Inflammatory macrophage treated with lipopolysaccharide for 1 hour (primary cell): ENCODE results near the gene DIP2C.
A peak's percentile ranks its signal among the peaks of the same experiment; 100 is the strongest.
"Not testable (repeated sequence)": the region's sequence is repeated elsewhere in the genome, so short reads cannot be mapped to it uniquely, and the experiment has no call there.

ENCODE experiments used
- DNase-seq, 2 donors: peaks; one replicate each; pipeline ENCODE4 v3.0.0-alpha.2; 2020 to 2022

Gene DIP2C

DNA sequence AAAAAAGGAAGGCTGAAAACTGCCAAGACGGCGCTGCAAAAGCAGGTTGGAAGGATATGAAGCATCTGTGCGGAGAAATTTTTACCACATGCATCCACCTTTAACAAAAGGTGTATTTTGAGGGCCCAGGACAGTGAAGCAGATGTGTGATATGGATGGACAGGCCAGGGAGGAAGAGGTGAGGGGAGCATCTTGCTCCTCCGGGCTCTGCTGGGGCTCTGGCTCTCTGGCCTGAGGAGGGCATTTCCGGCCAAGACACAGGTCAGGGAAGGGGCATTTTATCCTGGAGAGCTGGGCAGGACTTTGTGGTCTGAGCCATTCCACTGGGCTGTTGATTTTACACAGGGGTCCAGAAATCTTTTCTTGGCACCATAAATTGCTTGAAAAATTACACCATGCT lies 379.1 kb downstream of the DIP2C start:
- DNase-seq: no peak

DNA sequence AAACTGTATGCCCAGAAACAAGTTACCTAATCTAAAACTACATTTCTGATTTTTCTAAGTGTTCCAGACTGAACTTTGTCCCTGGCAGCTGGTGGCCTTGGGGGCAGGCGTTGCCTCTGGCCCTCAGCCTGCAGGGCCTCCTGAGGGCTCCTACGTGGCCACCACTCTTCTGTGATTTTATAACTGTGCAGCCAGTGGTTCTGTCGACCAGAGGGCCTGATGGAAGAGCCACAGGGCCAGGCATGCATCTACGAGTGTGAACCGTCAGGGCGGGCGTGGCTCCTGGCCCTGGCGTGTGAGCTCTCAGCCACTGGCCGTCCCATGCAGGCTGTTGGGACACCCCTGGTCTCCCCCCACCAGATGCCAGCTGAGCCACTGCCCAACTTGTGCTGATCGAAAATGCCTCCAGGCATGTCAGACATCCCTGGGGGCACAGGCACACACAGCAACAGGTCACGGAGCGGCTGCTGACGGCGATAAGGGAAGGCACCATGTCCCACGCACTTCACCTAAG lies 380.8 kb downstream of the DIP2C start:
- DNase-seq: no peak

DNA sequence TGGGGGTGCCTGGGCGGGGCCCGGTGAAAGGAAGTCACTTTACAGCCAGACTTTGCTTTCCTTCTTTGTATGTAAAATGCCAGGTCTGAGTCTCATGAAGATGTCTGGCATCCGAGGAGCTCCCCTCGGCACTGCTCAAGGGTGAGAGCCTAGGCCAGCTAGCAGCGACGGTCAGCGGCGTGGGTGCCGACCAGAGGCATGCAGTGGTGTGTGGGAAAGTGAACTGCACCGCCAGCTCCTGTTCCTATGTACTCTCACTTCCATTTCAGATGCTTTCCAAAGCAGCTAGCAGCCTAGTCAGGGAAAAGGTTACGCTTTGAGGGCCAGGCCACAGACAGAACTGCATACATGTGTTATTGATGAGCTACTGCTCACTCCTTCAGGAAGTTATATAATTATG lies 381.4 kb downstream of the DIP2C start:
- DNase-seq: no peak

DNA sequence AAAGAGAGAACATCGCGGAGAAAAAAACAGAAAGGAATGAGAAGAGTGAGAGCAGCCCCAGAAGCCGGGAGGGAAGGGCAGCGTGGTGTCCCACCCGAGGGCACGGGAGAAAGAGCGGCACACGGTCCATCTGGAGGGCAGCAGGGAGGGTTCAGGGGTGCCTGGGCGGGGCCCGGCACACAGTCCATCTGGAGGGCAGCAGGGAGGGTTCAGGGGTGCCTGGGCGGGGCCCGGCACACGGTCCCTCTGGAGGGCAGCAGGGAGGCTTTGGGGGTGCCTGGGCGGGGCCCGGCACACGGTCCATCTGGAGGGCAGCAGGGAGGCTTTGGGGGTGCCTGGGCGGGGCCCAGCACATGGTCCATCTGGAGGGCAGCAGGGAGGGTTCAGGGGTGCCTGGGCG lies 381.8 kb downstream of the DIP2C start:
- DNase-seq: no peak

DNA sequence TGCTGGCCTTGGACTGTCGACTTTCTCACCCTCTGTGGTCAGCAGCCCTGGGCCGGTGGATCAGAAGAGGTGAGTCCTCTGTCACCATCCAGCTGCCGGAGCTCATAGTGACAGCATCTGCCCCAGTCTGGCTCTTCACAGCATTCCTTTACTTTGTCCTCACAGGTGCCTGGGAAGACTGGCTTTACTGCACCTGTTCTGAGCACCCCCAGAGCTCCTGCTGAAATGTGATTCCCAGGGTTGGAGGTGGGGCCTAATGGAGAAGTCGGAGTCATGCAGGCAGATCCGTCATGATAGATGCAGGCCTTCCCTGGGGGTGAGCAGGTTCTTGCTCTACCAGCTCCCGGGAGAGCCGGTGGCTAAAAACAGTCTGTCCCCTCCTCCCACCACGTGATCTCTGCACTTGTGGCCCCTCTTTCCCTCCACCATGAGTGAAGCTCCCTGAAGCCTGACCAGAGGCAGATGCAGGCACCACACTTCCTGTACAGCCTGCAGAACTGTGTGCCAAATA lies 382.7 kb downstream of the DIP2C start:
- DNase-seq: no peak

DNA sequence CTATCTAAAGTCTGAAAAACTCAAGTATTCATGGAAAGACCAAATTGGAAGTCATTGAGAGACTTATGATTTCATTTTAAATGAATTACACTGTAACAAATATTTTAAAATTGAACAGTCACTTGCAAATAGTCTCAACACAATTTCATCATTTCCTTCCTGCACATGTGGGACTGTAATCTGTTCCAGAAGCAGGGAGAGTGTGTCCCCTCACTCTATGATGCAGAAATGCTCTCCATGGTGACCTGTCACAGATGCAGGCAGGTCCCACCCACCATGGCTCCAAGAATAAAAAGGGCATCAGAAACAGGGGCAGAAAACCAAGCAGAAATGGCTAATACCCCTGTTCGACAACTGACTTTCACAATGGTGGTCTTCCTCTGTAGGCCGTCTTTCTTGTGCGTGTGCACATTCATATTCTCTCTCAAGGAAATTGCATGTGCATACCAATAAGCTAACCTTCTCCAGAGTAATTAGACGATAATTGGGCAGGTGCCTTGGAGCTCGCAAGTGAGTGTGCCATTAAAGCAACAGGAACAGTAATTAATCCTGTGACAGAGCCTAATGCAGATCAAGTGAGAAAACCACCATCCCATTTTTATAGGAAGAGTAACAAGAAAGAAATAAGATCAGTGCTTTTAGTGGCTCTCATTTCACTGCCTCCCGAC lies 383.3 kb downstream of the DIP2C start:
- DNase-seq: no peak

DNA sequence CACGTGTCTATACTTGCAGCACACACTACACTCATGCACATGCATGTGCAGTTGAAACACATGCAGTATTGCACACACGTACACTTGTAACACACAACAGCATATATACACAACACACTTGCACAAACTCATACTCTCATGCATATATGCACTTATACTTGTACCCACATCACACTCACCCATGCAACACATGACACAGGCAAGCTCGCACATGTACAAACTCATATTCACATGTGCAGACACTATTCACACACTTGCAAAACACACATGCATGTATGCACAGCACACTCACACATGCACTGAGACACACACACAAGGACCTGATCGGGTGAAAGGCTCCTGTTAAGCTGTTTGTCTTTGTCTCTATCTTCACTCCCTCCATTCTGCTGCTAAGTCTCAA lies 384.4 kb downstream of the DIP2C start:
- DNase-seq: no peak

DNA sequence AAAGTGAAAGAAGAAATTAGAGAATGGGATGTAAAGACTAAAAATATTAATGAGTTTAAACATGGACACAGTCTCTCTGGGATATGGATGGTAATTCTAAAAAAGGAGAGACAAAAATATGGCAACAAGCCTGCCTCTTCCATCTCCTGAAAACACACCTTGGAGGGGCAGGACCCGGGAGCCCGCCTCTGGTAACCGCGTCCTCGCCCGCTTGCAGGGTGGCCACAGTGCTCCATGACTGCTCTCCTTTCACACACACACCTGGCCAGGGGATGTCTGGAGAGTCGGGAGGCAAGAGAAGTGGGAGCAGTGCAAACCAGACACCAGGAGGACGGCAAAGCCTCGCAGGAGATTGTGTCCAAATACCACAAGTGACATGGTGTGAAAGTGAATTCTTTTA lies 387.9 kb downstream of the DIP2C start:
- DNase-seq: no peak

DNA sequence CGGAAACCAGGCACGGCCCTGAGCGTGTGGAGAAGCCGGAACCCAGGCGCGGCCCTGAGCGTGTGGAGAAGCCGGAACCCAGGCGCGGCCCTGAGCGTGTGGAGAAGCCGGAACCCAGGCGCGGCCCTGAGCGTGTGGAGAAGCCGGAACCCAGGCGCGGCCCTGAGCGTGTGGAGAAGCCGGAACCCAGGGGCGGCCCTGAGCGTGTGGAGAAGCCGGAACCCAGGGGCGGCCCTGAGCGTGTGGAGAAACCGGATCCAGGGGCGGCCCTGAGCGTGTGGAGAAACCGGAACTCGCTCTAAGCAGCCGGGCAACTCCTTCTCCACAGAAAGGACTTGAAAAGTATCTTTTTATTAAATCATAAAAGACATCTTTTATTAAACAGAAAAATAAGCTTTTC lies 388.9 kb downstream of the DIP2C start:
- not testable (repeated sequence) for DNase-seq

DNA sequence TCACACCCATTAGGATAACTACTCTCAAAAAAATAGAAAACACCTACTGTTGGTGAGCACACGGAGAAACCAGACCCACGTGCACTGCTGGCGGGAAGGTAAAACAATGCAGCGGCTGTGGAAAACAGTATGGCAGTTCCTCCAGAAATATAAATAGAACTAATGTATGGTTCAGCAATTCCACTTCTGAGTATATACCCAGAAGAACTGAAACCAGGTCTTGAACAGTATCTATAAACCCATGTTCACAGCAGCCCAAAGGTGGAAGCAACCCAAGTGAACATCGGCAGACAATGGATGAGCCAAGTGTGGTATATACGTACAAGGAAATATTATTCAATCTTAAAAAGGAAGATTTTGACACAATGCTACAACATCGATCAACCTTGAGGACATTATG lies 389.5 kb downstream of the DIP2C start:
- DNase-seq: no peak

DNA sequence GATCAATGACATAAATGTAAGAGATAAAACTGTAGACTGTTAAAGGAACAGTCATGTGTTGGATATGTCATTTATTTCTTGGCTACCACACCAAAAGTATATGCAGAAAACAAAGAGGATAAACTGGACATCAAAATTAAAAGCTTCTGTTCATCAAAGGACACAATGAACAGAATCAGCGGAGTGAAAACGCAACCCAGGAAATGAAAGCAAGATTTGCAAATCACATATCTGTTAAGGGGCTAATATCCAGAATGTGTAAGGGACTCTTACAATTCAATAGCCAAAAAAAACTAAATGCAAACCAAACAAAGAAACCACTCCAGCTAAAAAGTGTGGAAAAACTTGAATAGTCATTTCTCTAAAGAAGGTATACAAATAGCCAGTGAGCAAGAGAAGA lies 390.0 kb downstream of the DIP2C start:
- no peak for DNase-seq

DNA sequence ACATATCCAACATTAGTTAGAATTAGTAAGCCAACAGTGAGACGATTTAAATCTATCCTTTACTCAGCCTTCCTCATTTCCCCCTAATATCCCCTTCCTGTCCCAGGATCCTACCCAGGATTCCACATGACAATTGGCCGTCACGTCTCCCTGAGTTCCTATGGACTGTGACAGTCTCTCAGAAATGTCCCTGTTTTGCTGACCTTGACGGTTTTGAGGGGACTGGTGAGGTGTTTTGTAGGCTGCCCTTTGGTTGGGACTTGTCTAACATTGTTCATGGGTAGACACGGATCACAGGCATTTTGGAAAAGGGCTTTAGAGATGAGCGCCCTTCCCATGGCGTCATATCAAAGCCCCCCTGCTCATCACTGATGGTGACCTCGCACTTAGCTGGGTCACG lies 391.4 kb downstream of the DIP2C start:
- no peak for DNase-seq

DNA sequence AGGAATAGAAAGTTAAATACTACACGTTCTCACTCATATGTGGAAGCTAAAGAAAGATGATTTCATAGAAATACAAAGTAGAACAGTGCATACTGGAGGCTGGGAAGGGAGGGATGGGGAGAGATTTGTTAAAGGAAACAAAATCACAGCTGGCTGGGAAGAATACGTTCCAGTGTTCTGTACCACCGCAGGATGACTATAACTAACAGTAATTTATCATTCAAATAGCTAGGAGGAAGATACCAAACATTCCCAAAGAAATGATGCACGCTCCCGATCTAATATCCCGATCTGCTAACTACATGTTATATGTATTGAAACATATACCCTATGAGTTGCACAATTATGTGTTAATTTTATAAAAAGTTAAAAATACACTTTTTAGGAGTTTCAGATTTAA lies 391.9 kb downstream of the DIP2C start:
- no peak for DNase-seq

DNA sequence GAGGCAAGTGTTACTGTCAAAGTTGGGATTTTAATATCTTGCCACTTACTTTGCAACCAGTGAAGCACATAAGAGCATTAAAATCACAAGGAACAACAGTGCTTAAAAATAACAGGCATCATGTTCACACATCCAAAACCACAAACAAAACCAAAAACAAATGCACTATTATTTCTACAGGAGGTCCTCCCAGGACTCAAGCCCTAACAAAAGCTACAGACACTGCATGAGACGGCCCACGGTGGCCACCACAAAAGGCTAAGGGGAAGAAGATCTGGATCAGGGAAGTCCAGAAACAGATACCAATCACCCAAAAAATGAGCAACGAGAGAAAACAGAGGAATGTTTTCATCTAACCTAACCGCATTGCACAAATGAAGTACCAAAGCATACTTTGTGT lies 395.8 kb downstream of the DIP2C start:
- no peak for DNase-seq

DNA sequence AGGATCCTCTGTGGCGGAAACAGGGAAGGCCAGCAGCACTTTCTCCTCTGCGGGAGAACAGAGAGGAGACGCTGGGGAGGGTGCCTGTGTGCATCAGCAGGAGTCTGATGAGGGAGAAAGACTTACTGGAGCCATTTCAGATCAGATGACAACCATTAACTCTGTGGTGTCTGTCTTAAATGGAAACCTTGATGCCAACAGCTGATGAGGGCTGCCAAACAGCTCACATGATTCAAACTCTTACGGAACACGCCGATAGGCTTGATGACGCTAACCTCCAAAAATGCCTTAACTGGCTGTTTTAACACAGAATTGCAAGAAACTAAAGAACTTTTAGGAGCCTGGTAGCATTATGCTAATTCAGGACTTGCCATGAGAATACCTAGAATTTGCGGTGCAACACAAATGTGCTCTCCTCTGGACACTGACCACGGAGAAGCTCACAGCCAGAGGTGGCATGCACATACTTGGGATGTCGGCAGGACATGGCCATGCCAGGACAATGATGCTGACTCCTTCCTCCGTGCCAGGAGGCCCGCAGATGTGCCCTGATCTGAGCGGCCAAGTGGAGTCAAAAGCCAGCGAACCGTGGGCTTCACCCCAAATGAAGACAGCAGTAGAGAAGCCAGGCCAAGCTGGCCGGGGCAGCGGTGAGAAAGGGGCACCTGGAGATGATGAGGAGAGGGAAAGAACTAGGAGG lies 399.3 kb downstream of the DIP2C start:
- no peak for DNase-seq

DNA sequence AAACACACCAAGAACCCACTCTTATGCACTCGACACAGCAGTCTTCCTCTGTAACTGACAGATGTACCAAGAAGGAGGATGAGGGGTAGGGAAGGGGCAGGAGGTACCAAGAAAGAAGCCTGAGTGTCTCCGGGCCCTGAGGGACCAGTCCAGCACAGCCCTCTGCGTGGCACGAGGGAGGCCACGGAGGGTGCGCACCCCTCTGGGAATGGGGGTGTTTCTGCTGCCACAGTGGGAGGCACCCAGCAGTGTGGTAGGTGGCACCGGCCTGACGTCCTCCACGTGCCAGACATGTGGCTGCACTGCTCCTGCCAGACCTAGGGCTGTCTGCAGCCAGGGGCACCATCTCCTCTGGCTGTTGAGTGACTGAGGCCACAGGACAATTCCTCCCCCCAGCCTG lies 399.9 kb downstream of the DIP2C start:
- DNase-seq: no peak

DNA sequence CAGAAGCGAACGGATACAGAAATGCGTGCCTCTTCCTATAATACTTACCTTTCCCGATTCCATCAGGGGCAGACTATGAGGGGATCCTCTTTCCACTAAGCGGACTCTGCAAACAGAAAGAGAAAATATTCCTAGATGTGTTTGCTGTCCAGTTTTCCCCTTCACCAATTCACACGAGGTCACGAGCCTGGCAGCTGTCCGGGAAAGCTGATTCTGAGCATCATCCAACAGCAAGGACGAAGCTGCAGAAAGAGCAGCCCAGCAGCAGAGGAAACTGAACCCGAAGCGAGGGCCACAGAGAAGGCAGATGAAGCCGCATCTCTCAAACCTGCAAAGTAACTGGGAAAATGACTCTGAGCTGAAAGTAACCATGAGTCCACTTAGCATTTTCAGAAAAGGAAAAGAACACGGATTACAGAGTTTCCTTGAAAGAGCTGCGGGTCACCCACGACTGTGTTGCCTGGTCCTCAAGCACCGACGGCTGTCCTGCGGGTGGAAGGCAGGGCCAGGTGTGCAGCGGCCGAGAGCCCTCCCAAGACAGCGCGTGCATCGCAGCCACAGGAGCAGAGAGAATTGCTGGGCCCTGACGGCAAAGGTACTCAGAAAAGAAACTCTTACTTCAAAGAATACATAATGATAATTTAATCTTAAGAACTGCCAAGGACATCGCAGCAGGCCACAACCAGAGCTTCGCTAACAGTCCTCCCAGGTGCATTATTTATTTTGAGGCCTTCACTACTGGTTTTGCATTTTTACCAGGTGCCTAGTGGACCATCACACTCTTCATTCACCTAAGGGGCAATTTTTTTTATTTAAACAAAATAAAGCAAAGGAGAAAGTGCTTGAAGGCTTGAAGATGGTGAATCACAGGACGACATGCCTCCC lies 400.9 kb downstream of the DIP2C start:
- no peak for DNase-seq

DNA sequence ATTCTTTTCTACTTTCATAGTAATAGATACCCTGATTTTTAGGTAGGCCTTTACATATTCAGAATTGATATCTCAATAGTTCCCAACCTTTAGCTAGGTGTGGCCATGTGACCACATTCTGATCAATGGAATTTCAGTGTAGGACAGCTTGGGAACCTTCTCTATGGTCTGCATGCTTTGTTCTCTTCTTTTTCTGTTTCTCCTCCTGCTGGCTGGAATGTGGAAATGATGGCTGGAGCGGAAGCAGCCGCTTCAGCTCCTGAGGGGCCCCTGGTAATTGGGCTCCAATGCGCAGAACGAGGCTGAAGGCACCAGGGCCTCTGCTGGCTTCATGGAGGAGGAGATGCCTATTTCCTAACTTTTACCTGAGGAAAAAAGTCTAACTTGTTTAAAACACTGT lies 401.7 kb downstream of the DIP2C start:
- no peak for DNase-seq

DNA sequence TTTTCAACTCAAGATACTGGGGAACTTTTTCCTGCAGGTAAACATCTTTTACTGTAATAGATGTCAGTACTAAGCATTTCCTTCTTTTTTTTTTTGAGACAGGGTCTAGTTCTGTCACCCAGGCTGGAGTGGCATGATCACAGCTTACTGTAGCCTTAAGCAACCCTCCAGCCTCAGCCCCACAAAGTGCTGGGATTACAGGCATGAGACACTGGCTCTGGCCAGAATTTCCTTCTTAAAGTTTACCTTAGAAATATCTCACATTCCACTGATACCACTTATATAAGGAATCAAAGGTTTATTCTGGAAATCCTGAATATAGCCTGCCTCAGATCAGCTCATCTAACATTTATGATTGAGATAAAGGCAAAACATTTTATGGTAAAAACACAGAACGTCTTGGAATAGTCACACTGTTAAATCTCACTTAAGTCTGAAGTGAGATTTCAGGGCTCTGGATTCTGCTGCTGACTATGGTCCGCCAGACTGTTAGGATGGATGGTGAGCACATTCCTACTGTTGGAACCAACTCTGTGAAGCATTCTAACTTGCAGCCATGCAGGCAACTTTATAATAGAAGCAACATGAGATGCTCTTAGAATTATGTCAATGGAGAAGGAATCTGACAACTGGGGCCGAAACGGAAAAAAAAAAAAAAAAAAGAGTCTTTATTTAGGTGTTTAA lies 402.3 kb downstream of the DIP2C start:
- no peak for DNase-seq

DNA sequence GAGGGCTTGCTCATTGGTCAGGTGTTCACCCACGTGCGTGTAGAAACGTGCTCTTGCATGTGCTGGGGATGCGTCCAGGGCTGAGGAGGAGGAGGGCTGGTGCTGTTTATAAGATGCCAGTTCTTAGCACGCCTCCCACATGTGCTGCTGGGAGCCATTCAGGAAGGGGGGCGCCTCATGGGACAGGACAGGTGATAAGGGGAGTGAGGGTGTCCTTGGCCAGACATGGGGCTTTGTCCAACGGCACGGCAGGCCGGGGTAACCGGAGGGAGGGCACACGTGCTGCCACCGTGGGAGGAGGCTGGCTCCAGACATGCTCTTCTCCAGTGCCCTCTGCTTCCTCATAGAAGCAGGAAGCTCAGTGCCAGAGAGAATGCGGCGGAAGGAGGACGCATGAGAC lies 404.3 kb downstream of the DIP2C start:
- DNase-seq: no peak

DNA sequence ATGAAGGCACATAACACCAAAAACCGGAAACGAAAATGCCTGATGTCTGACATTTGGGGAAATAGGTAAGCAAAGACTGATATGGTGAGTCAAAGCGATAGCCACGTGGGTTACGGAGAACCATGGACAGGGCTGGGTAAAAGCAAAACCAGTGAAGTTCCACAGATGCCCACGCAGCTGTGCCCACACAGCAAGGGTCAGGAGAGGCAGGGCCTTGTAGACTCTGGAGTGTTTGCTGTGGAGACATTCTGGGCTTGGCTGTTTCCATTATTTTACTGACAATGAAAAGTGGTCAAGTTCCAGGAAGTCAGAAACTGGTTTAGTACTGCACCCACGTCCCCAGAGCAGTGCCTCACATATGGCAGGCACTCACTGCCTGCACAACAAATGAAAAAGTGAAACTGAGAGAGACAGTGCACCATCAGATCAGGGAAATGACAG lies 405.5 kb downstream of the DIP2C start:
- peak in 1 of 2 donors; percentile 28 for DNase-seq

DNA sequence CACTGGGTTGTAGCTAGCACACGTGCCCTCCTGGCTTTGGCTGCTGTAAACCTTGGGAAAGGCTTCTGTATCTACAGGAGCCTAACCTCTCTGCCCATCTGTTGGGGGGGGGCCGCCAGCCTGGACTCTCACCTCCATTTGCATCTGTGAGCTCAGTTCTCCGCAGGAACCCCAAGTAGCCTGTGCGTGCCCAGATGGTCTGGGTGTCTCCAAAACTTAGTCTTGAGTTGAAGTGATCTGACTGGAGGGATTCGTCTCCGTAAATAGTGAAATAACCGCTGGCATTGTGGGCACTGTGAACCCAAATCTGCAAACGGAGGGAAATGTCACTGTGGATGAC lies 406.4 kb downstream of the DIP2C start:
- no peak for DNase-seq
